ENCODE results near the gene NTM.

- TF ChIP-seq, protein P1, sequence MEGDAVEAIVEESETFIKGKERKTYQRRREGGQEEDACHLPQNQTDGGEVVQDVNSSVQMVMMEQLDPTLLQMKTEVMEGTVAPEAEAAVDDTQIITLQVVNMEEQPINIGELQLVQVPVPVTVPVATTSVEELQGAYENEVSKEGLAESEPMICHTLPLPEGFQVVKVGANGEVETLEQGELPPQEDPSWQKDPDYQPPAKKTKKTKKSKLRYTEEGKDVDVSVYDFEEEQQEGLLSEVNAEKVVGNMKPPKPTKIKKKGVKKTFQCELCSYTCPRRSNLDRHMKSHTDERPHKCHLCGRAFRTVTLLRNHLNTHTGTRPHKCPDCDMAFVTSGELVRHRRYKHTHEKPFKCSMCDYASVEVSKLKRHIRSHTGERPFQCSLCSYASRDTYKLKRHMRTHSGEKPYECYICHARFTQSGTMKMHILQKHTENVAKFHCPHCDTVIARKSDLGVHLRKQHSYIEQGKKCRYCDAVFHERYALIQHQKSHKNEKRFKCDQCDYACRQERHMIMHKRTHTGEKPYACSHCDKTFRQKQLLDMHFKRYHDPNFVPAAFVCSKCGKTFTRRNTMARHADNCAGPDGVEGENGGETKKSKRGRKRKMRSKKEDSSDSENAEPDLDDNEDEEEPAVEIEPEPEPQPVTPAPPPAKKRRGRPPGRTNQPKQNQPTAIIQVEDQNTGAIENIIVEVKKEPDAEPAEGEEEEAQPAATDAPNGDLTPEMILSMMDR (IDR thresholded peaks at IDR 0.05): no peak
- no peak for TF ChIP-seq POLR2A (IDR thresholded peaks at IDR 0.05)
Measured at GRCh38 chr11:131533998-131534397, 163.6 kb downstream of the NTM start.
